HG03159 (cell line): ENCODE data around the gene FAM210B.
"Not testable (repeated sequence)": the region's sequence is repeated elsewhere in the genome, so short reads cannot be mapped to it uniquely, and the experiment has no call there.

Experiments
- ATAC-seq: cut with Tn5 transposase; IDR thresholded peaks from one replicate; pipeline ENCODE4 v1.9.1; 2021; ENCODE audit warnings: mild to moderate bottlenecking, moderate library complexity; ENCODE audit not compliant: unreplicated experiment

Gene FAM210B

GRCh38 chr20:56391596-56392131, 32.9 kb downstream of the FAM210B start:
- peak; percentile 38 for ATAC-seq

DNA sequence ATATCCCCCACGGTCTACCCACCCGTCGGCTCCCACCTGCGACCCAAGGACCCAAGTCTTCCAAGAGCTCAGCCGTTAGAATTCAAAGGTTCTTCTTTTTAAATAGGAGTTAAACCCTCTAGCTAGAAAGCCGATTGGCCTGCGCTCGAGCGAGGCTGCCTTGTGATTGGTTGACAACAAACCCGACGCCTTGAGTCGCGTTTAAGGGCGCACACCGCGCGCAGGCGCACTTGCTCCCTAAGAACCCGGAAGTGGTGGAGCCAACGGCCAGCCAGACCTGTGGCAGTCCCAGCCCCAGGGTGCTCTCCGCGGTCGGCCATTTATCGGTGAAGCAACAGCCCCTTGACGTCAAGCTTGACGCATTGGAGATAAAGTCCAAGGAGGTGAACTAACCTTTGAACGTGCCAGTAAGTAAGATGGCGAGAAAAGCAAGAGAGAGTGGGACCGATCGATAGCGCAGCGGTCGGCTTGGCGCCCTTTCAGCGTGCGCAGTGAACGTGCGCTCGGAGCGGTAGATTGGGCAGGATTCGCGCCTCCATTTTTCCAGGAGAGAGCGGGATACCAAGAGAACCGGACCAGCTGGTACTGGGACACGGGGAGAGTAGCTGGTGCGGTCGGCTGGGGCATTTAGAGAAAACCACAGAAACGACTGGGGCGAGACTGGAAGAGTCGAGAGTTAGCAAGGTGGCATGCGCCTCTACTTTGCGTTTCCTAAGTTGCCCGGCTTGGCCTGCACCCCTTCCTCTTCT, 33.5 kb downstream of the FAM210B start, which contains the start of the genes AURKA and CSTF1:
Gene AURKA, minus strand, starts transcription at position 84 of the 749 bp plus-strand sequence. CDS start 4,018 bp downstream, outside the sequence.
Gene CSTF1, plus strand, starts transcription at position 514 of the 749 bp plus-strand sequence. CDS start 2,908 bp downstream, outside the sequence.
- ATAC-seq = peak; percentile 88

DNA sequence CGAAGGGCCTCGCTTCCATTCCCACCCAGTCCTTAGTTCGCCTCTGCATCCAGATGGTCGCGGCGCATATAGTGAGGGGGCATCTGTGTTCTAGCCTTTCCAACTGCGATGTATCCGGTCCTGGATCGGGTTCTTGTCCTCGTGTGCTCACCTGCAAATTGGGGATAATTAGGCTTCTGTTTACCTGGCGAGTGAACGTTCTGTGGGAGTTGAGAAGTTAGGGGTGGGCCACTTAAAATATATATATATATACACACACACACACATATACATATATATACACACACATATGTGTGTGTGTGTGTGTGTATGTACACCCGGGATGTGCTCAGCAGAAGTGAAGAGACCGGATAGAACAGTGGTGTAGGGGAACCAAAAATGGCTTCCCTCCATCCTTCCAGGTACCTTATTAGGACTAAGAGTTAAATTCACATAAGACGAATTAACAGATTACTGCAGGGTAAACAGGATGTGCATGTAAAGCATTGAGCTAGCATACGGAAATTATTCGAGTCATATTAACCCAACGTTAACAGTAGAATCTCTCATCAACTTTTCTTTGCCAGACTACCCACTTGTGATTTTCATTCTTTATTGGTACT, 34.2 kb downstream of the FAM210B start:
- ATAC-seq = no peak

- ATAC-seq = no peak
Observed at GRCh38 chr20:56393653-56394052, 34.9 kb downstream of the FAM210B start.

DNA sequence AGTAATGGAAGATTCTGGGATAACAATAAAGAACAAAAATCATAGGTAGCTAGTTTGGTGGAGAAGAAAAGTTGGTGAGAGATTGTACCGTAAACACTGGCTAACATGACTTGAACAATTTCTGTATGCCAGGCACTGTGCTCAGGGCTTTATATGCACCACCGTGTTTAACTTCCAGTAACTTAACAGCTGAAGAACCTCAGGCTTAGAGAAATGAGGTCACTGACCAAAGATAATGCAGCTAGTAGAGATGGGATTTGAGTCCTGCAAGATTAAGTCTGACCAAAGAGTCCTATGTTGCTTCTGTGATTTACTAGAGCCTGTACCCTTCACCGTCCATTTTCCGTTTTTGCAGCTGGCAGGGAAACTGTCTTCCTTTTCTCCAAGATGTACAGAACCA, 36.4 kb downstream of the FAM210B start:
- ATAC-seq = no peak

DNA sequence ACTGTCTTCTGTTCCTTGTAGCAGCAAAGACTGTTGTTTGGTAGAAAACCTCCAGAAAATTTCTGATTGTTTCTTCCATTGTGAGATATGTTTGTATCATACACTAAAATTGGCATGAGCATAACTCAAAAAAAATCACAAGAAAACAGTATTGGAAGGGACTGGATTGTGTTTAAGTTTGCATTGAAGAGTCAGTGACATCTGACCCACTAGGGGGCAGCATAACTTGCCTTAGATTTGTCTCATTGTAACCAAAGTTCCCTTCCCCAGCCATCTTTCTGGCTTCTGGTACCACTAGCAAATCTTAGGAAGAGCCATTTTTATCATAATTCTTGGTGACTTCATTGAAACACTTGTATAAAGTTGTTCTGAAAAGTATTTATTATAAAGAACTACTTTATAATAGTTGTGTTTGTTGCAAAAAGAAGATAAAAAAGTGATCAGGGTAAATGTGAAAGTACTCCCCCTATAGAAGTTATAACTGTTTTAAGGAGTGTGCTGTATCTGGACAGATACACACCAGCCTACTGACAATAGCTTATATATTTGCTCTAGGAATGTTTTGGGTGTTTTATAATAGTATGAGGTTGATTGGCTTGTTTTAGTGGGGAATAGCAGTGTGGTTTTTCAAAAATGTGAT, 41.3 kb downstream of the FAM210B start:
- ATAC-seq = peak; percentile 65

GRCh38 chr20:56403465-56403864, 44.7 kb downstream of the FAM210B start:
- ATAC-seq = no peak

DNA sequence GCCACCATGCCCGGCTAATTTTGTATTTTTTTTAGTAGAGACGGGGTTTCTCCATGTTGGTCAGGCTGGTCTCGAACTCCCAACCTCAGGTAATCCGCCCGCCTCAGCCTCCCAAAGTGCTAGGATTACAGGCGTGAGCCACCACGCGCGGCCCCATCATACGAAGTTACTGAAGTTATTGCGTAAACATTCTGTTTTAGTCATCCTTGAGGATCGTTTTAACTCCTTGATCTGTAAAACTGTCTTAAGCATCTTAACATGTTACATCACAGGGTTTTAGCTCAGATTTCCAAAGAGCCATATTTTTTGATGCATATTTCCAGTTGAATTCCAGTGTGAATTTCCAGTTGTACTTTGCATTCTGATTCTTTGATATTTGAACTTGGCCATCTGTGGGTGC, 46.6 kb downstream of the FAM210B start:
- ATAC-seq = not testable (repeated sequence)

- no peak for ATAC-seq
Observed at GRCh38 chr20:56406910-56407309, 48.1 kb downstream of the FAM210B start.

DNA sequence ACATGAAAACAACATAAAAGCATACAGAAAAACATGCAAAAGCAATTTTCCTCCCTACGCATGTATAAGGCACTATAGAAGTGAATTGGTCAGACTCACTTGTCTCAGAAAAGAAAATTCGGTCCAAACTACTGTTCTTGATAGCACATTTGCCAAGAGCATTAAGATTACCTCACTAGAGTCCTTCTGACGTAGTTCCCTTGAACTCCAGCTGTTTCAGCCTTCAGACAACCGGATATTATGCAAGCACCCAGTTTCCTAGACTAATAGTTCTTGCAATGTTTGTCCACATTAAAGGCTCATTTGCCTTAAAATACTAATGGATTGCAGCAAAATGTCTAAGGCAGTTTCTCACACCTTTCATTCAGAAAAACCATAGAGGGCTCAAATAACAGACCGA, 50.7 kb downstream of the FAM210B start:
- ATAC-seq = no peak

DNA sequence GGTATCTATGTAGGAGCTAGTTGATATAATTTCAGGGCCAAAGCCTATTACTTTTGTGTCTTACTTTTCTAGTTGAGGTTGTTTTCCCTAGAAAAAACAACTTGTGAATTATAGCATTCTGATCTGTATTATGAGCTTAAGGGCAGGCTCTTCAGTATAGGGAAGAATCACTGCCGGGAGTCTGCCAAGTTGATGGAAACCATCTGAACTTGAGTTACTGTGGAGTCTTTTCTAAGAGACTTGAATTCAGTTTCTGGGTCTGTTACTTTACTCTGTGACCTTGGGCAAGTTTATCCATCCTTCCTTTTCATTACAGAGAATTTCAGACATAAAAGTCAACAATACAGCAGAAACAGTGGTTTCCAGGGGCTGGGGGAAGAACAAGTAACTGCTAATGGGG, 51.2 kb downstream of the FAM210B start:
- no peak for ATAC-seq

DNA sequence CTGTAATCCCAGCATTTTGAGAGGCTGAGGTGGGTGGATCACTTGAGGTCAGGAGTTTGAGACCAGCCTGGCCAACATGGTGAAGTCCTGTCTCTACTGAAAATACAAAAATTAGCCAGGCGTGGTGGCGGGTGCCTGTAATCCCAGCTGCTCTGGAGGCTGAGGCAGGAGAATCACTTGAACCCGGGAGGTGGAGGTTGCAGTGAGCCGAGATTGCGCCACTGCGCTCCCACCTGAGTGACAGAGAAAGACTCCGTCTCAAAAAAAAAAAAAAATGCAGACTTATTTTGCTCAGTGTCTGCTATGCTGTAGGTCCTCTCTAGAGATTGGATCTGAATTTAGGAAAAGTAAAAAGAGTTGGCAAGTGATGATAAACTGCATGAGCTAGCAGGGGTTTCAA, 52.5 kb downstream of the FAM210B start:
- not testable (repeated sequence) for ATAC-seq

DNA sequence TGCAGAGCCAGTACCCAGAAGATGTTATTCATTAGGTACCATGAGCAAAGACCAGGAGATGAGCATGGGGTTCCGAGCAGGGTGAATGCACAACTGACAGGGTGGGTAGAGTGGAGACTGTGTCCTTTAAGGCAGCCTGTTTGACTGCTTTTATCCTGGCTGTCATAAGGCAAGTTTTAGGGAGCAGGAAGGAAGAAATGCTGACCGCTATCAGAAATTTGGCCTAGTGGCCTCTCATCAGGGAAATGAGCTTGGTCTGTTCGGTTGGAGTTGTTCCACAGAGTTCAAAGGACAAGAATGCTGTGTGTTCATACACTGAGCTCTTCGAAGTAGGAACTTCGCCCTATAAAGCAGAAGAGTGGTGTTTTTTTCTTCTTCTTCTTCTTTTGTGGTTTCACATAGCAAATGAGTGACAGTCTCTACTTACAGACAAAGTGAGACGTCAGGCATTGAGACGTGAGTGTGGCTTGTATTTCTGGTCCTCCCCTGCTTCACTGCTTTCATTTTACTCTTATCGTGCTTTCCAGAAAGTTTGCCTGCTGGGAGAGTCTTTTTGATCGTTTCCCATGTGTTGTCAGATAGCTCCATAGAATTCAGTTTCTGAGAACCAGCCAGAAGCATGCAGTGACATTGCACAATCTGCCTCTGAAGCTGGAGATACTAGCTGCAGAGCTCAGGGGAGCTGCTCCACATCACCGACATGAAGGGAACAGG, 53.1 kb downstream of the FAM210B start, which contains the start of gene CASS4:
Gene CASS4, plus strand, starts transcription at position 502 of the 714 bp plus-strand sequence. Its CDS starts 199 bp downstream, at position 701.
- ATAC-seq = peak; percentile 76

DNA sequence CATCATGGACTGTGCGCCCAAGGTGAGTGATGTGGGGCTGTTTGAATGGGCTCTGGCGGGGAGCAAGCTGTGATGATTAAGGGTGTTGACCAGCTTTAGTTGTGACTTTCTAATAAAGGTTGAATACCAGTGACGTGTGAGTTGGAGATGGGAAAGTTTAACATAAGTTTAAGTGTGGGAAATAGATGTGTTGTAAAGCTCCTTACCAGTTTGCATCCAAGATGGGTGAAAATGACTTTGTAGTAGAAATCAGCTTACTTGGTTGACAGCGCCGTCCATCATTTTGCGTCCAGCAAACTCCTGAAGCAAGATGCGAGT, 53.7 kb downstream of the FAM210B start:
- no peak for ATAC-seq

DNA sequence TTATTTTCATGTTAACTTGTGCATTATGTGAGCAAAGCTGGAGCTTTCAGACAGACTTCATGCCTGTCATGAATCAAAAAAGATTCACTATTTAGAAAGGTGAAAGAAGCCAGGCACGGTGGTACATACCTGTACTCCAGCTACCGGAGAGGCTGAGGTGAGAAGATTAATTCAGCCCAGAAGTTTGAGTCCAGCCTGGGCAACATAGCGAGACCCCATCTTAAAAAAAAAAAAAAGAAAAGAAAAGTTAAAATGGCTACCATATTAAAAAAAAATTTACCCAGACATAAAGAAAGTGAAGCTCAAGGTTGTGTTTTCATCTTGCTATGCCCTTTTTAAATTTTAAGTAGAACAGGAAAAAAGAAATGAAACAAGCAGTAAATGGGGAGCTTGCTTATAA, 54.2 kb downstream of the FAM210B start:
- no peak for ATAC-seq

- no peak for ATAC-seq
Observed at GRCh38 chr20:56414842-56415765, 56.3 kb downstream of the FAM210B start.

DNA sequence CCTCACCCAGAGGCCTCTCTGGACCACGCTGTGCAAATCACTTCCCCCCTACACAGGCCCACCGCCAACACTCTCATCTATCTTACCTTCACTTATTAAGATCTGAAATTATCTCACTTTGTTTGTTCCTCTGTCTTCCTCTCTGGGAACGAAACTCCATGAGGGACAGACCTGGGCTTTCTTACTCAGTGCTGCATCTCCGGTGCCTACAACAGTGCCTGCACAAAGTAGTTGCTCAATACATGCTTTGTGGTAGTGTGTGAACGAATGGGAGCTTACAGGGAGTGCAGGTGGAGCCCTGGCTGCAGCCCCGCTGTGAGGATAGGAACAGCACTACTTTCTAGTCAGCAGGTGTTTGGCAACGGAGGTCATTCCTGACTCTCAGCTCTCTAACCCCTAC, 58.6 kb downstream of the FAM210B start:
- no peak for ATAC-seq

- ATAC-seq = no peak
Observed at GRCh38 chr20:56417911-56418310, 59.1 kb downstream of the FAM210B start.
